NK-92 treated with Interleukin-12 subunit alpha and Interleukin-12 subunit beta, amount 100 ng/mL, for 24 hours (cell line): Measurements from ENCODE around the gene AIG1.
"Not testable (repeated sequence)": the region's sequence is repeated elsewhere in the genome, so short reads cannot be mapped to it uniquely, and the experiment has no call there.

Experiments
- DNase-seq: peaks from one replicate; lab custom pipeline; 2025; lab: John Stamatoyannopoulos, UW

The AIG1 gene

DNA sequence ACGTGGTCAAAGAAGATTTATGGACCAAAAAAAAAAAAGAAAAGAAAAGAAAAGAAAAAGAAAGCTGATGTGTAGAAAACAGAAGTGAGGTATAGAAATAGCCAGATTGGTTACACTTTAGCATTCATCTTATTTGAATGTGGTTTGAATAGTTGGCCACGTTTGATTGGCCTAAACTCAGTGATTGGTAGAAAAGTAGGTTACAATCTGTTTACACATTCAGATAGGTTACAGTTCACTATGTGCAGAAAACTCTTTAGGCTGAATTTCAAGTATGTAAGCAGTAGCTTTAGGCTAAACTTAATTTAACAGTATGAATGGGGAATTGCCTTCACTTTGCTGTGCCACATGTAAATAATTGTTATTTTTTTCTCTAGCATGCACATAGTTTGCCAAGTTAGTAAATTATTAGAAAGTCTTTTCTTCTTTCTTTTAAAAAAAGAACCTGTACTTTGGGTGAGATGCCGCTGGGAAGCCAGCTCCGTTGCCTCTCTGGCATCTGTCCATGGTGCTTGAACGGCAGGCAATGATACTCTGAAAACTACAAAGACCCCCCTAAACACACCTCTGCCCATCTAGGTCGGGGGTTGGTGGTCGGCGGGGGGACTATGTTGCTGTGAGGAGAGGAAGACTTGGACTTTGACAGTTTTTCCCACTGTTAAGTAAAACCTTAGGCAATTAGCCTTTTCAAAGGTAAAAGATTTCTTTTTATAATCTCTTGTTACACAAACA, 173.0 kb downstream of the AIG1 start:
- no peak for DNase-seq

DNA sequence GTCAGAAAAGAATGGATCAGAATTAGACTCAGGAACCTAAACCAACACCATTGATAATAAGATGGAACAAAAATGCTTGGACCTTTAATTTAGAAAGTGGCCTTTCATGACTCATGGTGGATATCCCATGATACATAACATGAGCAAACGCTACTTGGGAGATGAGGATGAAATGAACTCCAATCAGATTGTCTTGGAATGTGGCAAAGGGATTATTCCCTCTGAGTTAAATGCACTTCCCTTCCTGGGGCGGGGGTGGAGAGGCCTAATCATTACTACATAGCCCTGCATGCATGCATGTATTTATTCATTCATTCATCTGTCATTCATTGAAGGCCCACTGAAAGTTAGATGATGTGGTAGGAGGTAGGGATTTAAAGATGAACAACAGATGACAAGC, 174.0 kb downstream of the AIG1 start:
- no peak for DNase-seq

- no peak for DNase-seq
These were observed 175.6 kb downstream of the AIG1 start for GRCh38 chr6:143236151-143236798.

DNA sequence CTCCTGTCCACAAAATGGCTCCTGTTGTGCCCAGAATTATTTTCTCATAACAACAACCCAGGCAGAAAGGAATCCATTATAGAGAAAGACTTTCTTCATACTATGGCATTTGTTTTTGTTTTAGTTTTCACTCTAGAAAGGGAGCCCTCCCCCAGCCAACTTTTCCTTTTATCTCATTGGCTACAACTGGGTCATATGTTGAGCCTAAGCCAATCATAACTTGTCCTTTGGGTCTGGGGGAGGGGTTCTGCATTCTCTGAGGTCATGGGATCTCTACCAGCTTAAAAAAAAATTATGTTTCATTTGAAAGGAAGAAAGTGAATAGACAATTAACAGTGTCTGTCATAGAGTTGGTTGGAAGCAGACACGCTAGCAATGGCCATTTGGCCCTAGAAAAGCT, 177.6 kb downstream of the AIG1 start:
- no peak for DNase-seq

DNA sequence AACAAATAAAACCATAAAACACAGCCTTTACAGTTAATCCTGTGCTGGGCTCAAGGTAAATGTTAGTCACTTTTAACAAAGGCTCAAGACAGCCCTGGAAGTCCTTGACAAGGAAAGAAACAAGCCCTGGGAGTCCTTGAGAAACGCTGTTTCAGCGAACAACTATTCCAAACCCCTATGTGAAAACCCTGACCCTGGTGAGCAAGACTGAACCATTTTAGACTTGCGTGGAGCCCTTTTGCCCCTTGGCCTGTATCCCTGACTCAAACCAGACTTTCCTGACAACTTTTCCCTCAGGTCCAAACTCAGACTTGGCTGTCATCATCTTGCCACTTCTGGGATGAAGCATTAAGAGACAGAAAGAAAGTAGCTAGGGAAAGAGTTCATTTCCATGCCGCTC, 180.4 kb downstream of the AIG1 start:
- no peak for DNase-seq

DNA sequence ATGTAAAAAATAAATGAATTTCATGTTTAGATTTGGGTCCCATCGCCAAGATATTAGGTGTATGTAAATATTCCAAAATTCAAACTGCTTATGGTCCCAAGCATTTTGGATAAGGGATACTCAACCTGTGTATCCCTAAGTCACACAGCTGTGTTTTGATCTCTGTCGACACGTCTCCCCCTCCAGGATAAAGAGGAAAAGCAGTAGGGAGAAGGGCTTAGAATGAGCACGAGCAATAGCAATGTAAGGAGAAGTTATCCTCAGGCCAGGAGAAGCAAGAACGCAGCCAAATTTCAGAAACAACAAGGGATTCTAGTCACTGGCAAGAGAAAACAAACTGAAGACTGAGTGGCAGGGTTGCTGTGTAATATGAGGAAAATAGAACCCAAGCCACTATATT, 181.2 kb downstream of the AIG1 start:
- DNase-seq = no peak

DNA sequence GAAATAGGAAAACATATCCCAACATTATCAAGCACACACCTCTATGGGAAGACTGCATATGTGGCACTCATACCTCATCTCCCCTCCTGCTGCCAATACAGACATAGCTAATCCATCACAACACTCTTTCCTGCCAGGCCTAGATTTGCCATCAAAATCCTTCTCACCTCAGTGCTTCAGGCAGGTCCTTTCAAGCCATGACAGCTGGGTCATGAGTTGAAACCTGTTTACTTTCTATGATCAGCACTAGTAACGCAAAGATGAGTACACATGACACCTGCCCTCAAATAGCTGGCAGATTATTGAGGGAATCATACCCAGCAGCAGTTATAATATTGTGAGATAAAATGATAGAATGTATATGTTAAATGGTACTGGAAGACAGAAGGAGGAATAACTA, 183.1 kb downstream of the AIG1 start:
- DNase-seq = no peak

DNA sequence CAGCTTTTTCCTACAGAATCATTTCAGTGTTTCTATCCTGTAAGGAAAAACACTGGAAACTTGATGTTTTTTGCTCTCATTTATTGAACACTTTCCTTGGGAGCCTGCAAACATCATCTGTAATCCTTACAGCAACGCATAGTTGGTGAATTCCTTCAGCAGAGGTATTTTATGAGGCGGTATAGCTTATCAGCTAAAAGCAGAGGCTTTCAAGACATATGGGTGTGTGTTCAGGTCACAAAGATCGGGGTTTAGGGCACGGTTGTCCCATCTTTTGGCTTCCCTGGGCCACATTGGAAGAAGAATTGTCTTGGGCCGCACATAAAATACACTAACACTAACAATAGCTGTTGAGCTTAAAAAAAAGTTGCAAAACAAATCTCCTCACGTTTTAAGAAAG, 185.0 kb downstream of the AIG1 start:
- DNase-seq = no peak

GRCh38 chr6:143246166-143246775, 185.6 kb downstream of the AIG1 start:
- not testable (repeated sequence) for DNase-seq

DNA sequence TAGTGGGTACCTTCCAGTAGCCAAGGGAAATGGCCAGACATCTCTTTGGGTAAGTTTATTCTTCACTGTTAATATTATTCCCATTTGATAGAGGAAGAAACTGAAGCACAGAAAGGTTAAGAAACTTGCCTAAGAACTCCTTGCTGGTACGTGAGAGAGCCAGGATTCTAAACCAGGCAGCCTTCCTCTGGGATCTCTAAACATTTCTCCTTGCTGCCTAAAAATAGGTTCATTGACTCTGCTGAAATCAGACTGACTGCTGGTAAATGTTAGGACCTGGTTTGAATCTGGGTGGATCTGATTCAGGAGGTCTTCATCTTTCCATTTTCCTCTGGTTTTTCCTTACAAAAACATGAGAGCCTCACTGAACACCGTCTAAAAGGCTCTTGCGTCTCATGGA, 186.9 kb downstream of the AIG1 start:
- DNase-seq = no peak

- no peak for DNase-seq
These were observed 187.7 kb downstream of the AIG1 start for GRCh38 chr6:143248359-143248758.

- no peak for DNase-seq
These were observed 190.6 kb downstream of the AIG1 start for GRCh38 chr6:143251288-143251687.

DNA sequence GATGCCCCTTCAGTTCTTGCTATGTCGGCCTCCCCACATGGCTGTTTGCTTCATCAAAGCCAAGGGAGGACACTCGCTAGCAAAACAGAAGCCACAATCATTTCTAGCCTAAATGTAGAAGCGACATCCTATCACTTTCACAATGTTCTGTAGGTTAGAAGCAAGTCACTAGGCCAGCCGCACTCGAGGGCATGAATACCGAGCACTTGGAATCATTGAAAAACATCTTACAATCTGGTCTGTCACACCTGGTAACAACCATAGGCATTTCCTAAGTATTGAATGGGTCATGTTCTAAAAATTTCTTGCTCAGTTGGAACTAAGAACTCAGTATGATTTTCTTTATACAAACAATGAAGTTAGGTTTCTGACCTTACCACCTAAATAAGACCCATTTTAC, 192.3 kb downstream of the AIG1 start:
- DNase-seq = no peak

- no peak for DNase-seq
These were observed 192.9 kb downstream of the AIG1 start for GRCh38 chr6:143253586-143253985.

- no peak for DNase-seq
These were observed 198.3 kb downstream of the AIG1 start for GRCh38 chr6:143258945-143259344.

DNA sequence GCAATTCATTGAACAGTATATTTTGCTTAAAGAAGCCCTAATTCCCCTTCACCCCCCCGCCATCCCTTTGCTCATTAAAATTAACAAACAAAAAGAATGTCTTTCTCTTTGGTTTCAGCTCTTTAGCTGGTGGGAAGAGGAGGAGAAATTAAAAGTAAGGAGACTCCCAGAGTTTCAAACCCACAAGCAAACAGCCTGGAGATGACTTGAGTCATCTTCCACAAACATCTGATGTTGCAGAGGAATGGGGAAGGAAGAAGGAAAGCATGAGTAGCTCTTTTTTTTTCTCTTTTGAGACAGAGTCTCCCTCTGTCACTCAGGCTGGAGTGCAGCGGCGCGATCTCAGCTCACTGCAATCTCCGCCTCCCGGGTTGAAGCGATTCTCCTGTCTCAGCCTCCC, 200.2 kb downstream of the AIG1 start:
- no peak for DNase-seq

DNA sequence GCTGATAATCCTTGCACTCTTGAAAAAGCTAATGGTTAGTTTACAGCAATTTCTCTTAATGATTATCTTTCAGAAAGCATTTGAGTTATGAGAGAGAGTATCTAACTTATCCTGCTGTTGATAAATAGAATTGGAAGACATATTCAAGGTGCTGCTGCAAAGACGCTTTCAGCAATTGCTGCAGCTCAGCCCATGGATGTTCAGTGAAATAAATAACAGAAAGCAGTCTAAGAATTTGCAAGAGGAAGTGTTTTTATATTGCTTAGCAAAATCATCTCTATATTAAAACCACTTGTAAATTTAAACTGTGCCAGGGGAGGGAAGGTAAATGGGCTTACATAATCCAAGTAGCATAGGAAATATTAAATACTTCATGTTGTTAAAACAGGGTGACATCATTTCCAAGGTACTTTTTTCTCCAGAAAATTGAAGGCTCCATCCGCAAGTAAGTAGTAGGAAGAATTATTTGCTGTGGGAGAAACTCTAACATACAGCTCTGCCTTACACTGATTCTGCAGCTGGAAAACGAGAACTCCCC, 201.3 kb downstream of the AIG1 start:
- DNase-seq = no peak

- DNase-seq = no peak
These were observed 202.2 kb downstream of the AIG1 start for GRCh38 chr6:143262859-143263258.

DNA sequence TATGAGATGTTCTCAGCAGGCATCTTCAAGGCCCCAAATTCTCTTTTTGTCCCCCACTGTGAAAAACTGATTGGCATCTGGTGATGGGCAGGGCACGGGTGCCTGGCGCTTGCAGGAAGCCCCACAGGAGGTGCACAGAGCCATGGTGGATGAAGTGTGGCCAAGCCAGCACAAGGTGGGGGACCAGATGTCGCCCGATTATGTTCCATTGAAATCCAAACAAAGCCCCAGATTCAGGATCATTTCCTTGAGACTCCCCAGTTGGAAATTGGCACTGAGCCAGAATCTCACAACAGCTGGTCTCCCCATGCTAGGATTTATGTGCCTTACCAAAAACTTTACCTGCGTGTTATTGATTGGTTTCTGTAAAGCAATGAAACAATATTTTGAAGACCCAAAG, 203.7 kb downstream of the AIG1 start:
- DNase-seq = no peak

DNA sequence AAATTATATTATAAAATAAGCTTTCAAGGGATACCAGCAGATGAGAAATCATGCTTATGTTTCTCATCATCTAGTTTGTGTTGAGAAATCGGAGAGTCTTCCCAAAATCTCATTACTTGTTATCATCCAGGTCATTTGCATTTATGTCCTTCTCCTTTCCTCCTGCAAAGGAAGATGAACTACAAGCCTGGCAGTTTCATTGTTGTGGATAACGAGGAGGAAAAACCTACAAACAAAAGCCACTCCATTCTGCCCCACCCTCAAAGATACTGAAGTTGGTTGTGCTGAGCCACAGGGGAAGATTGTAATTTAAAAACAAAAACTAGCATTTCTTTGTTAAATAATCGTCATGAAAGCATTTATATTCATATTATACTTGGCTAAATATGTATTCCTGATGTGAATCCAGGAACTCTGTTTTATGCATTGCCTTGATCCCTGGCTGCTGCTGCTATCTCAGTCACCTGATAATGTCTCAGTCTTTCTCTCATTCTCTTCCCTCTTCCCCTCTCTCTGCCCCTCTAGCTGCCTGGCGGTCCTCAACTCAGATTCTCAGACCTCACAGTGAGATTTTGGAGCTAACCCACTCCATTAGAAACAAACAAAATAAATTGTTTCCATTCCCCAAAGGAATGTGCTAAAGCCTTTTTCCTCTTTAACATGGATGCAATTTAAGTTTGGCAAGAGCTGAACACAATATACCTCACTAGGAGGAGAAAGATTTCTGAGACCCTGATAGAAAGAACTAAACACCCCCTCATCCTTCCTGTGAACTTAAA, 204.5 kb downstream of the AIG1 start:
- no peak for DNase-seq

DNA sequence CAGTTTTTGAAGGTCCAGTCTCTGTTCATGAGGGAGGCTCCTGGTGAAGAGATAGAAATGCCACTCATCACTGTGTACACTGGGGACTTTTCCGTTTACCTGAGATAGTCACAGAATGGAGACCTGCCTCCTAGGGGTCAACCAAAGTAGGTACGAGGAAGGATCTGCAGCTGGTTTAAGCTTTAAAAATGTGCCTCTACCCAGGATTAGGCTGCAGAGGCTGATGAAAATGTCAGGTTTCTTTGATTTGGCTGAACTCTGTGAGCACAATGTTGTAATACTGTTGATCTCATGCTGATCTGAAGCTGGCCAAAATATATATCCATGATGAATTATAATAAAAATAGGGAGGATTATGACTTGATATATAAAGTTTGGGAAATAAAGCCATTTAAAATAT, 207.1 kb downstream of the AIG1 start:
- DNase-seq = no peak

- no peak for DNase-seq
These were observed 207.8 kb downstream of the AIG1 start for GRCh38 chr6:143268439-143268838.

DNA sequence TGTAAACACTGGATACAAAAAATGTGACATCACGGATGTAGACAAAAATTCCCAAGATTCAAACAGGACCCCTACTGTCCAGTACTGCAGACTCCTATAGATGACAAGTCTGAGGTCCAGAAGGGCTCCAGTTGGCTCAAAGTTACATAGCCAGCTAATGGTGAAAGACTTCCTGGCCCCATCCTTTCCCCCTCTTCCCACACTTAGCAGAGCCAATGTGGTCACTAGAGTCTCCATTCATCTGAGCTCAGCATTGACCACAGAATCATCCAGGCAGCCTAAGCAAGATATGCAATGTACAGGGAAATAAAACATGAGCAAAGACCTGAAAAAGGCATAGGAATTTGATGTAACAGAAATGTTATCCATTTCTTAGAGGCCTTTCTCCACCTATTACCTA, 209.3 kb downstream of the AIG1 start:
- DNase-seq = no peak
